Esophagus squamous epithelium (tissue), 4 donors: ENCODE results near the gene GLI2.

Experiments
- CTCF ChIP-seq, 6 experiments: fragments of 450-650 bp in 4 of 6; fragments of 200-600 bp in 2 of 6; sonication (generic) in 2 of 6; IDR thresholded peaks; one replicate each; pipeline ENCODE4 v1.5.1; 2016 to 2019; ENCODE audit warnings: antibody characterized with exemption in 6 of 6, mild to moderate bottlenecking in 4 of 6, moderate library complexity in 4 of 6
- POLR2A ChIP-seq, 4 donors: fragments of 450-650 bp; IDR thresholded peaks; one replicate each; pipeline ENCODE4 v1.6.1; 2017; ENCODE audit warnings: antibody characterized with exemption in 4 of 4, mild to moderate bottlenecking in 4 of 4, moderate library complexity in 3 of 4

GRCh38 chr2:120700659-120701058, 35.0 kb upstream of the GLI2 start:
- TF ChIP-seq CTCF (IDR thresholded peaks at IDR 0.05) (no peak), POLR2A (IDR thresholded peaks at IDR 0.05) (no peak)
